Hepatocyte (in vitro differentiated cells): Measurements from ENCODE around the gene EYA3.

Experiments
- EZH2 ChIP-seq: fragments of 200-600 bp; sonication (generic); IDR thresholded peaks from 2 replicates; pipeline ENCODE4 v1.6.1; 2016; ENCODE audit warnings: antibody characterized with exemption, mild to moderate bottlenecking, borderline replicate concordance
- TF ChIP-seq, protein P1 (sequence below): fragments of 200-600 bp; sonication (generic); IDR thresholded peaks from 2 replicates; pipeline ENCODE4 v1.5.1; 2016; ENCODE audit warnings: antibody characterized with exemption, mild to moderate bottlenecking; ENCODE audit not compliant: poor library complexity

DNA sequence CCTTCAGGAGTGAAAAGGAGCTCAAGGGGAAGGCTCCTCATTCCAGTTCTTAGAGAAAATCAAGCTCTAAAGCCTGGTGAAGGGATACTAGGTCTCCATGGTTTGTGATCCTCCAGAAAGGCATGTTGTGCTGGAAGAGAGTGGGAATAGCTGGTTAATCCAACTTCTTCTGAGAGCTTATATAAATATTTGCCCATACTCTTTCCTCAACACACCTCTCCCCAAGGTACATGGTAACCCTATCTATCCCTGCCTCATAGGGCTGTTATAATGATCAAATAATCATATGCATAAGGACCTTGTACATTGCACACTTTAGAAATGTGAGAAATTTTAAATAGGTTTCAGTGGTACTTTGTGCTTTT is 114.0 kb downstream of the EYA3 start:
- TF ChIP-seq, protein P1, sequence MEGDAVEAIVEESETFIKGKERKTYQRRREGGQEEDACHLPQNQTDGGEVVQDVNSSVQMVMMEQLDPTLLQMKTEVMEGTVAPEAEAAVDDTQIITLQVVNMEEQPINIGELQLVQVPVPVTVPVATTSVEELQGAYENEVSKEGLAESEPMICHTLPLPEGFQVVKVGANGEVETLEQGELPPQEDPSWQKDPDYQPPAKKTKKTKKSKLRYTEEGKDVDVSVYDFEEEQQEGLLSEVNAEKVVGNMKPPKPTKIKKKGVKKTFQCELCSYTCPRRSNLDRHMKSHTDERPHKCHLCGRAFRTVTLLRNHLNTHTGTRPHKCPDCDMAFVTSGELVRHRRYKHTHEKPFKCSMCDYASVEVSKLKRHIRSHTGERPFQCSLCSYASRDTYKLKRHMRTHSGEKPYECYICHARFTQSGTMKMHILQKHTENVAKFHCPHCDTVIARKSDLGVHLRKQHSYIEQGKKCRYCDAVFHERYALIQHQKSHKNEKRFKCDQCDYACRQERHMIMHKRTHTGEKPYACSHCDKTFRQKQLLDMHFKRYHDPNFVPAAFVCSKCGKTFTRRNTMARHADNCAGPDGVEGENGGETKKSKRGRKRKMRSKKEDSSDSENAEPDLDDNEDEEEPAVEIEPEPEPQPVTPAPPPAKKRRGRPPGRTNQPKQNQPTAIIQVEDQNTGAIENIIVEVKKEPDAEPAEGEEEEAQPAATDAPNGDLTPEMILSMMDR: no peak
- TF ChIP-seq EZH2: no peak
